Inflammatory macrophage (primary cell): ENCODE results near the gene AMDHD2.

Experiments
- DNase-seq, 2 donors: peaks; one replicate each; pipeline ENCODE4 v3.0.0-alpha.2; 2020 to 2022

AMDHD2 gene

DNA sequence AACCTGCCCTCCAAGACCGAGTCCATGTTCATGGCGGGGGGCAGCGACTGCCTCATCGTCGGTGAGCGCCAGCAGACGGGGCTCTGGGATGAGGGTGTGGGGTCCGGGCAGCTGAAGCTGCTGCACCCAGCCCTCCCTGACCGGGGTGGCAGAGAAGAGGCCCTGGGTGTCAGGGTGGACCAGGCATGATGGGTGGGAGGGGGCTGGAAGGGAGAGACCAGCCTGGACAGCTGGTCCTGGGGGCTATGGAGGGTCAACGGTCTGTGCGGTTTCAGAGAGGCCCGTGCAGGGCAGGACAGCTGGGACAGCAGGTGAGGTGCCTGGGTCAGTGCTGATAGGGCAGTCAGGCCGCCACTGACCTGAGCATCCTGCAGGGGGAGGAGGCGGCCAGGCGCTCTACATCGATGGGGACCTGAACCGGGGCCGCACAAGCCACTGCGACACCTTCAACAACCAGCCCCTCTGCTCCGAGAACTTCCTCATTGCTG lies 19.7 kb upstream of the AMDHD2 start:
- no peak for DNase-seq

DNA sequence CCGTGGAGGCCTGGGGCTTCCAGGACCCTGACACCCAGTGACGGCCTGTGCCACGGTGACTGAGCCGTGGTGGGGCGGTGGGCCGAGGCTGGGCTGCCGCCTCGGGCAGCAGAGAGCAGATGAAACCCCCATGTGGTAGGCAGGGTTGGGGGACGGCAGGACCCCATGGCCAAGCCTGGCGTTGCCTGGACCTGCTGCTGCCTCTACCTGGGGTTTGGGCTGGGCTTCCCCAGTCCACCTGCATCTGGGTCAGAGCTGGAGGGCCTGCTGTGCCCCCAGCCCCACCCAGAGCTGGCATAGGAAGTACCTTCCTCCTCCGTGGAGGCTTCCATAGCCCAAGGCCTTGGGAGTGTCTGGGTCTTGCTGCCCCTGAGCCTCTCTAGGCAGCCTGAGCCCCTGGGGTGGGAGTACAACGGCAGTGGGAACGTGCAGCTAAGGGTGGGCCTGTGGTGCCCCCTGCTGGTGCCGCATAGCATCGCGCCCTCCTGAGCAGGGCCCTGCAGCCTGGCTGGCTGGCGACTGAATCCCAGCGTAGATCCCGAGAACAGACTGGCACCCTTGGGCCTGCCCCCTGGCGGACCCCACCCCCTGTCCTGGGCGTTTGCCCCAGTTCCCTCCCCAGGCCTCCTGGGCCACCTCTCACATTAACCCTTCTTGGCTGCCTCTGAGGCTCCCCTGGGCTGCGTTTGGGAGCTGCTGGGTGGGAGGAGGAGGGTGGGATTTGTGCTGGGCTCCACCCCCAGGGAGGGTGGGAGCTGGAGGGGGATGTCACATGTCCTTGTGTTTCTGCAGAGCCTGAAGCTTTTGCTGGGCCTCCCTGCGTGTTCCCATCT lies 19.0 kb upstream of the AMDHD2 start:
- DNase-seq, result peak; percentile 87

DNA sequence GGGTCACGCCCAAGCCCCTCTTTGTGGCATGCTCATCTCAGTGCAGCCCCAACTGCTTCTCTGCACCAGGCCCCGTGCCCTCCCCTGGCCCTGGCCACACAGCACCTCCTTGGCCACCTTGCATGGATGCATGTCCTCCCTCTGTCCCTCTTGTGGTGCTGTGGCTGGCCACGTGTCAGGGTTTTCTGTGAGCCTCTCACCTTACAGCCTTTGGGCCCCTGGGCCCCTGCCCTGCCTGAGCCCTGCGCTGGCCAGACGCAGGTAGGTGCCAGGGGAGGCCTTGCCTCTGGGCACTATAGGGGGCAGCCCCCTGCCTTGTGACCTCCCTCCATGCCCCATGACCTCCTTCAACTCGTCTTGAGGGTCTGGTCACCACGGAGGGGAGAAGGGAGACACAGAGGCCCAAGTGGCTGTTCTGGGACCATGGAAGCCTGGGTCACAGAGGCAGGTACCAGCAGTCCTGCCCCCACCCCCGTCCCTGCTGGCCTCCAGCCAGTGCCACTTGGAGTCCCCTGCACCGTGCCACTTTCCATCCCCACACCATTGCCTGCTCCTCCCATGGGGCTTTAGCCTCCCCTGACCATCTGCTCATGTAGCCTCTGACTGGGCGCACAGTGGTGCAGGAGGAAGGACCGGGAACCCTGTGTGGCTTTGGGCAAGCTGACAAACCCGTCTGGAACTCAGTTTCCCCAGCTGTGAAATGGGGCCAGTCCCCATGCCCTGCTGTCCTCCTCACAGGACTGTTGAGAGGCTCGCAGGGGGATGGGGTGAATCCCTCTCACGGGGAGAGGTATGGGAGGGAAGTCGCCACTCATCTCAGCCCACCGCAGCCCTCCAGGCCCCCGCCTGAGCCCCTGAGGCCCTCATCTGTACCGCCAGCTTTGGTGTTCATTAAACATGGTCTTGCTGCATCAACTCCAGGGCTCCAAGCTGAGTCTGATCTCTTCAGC lies 17.9 kb upstream of the AMDHD2 start:
- DNase-seq, result no peak

DNA sequence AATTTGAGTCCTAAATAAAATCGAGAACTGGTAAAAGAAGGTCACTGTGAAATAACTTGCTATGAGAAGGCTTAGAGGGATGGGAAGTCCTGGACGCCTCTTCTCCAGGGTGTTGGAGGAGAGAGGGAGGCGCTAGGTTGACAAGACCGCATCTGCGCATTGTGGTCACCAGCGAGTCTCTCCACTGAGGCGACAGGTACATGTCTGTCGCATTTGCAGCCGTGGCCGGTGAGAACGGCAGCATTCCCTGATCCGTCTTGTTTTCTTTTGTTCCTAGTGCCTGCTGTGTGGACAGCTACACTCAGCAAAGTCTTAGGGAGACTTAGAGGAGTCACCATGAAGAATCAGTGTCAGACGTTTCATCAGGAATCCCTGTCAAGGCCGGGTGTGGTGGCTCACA lies 14.5 kb upstream of the AMDHD2 start:
- DNase-seq, result no peak

DNA sequence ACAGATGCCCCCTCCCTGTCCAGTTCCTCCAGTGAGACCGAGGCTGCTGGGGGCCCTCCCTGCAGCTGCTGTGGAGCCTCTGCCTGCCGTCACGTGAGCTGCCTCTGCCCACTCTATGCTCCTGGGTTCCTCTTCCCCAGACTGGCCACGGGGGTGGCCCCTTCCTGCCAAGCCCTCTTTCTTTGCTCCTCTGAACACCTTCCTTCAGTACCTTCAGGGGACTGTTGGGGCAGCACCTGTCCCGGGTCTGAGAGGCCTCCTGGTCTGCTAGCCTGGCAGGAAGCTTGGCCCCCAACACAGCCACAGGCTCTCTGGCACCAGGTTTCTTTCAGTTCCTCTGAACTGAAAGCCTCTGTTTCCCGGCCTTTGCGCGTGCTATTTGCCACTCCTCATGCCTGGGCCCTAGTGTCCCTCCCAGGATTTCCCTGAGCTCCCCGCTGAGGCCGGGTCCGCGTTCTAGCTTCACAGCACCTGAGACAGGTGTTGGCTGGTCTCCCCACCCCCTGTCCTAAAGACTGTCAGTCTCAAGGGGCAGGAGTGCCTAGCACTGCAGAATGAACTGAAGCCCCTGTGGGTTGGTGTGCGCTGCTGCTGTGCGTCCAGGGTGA lies 13.0 kb upstream of the AMDHD2 start:
- peak; percentile 83 to 90 for DNase-seq

DNA sequence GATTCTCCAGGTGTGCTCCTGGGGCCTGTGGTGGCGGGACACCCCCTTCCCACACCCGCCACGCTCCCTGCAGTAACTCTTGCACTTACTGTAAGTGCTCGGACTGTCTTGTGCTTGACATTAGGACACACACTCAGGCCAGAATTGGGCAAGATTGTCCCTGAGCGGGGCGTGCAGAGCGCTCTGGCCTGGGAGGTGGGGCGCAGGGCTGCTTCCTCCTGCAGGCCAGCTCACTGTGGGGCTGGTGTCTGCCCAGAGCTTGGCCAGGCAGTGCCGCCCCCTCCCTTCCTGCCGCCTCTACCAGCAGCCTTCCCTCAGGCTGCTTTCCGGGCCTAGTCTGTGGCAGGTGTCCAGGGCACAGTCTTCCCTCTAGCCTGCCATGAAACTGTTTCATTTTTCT lies 12.5 kb upstream of the AMDHD2 start:
- DNase-seq, result peak; percentile 95 to 96

DNA sequence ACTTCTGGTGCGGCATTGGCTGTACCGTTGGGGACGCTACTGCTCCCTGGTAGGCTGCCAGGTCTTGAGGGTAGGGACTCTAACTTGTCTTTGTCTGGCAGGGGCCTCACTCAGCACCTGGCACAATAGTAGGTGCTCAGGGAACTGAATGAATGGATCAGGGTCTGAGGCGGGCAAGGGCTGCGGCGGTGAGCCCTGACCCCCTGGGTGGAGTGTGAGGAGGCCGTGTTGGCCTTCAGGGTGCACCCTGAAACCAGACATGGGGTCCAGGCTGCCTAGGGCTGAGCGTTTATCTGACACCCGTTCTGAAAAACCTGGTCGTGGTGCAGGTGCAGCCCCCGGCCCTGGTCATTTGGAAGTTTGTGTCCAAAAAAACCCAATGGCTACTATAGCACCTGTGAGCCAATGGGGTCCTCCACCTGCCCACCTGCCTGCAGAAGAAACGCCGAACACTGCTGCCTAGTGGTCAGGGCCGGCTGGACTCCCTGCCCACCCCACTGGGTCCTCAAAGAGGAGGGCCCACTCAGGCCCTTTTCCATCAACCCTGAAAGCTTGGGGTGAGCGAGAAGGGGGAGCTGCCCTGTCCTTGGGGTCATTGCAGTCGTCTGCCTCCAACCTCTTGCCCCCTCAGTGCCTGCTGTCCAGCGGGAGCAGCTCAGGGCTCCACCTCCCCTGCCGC lies 11.3 kb upstream of the AMDHD2 start:
- no peak for DNase-seq

DNA sequence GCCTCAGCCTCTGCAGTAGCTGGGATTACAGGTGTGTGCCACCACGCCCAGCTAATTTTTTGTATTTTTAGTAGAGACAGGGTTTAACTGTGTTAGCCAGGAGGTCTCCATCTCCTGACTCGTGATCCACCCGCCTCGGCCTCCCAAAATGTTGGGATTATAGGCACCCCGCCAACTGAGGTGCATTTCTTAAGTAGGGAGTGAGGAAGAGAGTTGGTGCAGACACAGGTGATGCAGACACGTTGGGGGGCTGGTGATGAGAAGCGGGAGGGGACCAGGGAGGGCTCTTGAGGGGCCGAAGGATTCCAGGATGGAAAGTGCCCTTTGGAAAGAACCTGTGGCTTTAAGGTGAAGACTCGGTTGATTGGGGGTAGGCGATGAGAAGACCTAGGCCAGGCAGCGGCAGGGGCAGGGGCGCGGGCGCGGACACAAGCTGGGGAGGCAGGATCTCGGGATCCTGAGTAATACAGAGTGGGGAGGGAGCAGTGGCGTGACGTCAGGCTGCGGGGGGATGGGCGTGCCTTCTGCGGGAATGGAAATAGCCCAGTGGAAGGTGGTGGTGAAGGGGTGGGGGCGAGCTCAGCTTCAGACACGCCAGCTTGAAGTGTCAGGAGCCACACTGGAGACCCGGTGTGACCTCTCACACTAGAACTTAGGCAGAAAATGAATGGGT lies 8.9 kb upstream of the AMDHD2 start:
- peak; percentile 42 to 71 for DNase-seq

DNA sequence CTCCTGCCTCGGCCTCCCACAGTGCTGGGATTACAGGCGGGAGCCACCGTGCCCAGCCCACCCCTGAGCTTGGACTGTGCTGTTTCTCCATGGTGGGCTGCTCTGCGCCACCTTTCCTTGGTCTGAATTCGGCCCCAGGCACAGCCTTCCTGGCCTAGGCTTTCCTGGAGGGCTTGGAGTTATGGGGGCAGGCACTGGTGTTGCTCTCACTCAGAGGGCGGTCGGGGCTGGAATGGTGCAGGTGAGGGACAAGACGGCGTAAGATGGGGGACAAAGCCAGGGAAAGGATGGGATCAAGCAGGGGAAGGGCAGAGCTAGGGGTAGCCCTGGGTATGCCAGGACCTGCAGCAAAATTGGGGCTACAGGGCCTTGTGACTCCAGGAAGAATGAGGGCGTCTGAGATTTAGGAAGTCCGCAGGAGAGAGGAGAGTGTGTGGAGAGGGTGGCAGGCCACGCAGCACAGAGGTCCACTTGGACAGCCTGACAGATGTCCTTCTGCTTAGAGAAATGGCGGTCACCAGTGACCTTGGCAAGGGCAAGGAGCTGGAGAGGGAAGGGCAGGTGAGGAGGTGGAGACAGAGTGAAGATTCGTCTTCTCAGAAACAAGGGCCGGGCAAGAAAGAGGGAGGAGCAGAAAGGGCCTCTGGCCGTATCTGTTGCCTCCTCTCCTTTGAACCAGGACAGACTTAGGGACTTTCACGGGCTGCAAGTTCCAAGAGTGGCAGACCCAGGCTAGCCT lies 8.0 kb upstream of the AMDHD2 start:
- no peak for DNase-seq

DNA sequence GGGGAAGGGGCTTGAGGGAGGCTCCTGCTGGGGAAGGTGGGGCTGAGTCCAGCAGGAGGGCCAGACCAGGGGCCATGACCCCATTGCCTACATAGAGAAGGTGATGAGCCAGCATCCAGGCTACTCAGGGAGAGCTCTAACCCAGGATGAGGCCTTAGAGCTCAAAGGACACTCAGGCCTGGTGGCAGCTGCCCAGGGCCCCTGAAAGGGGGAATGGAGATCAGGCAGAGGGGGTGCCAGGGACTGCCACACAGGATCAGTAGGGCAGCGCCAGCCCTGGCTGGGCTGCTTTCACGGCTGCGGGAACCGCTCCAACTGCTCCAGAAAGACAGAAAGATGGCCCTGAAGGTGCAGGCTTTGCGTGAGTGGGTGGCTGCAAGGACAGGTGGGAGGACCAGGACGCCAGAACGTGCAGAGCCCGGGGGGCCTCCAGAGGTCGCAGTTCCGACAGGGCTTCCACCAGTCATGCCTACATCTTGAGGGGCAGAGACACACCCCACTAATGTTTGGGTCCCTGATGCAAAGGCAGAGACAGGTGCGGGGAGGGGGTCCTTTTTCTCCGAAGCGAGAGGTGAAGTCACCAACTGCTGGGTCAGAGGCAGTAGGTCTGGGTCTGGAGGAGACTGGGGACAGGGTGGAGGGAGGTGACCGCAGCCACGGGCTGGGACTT lies 7.3 kb upstream of the AMDHD2 start:
- DNase-seq, result no peak

DNA sequence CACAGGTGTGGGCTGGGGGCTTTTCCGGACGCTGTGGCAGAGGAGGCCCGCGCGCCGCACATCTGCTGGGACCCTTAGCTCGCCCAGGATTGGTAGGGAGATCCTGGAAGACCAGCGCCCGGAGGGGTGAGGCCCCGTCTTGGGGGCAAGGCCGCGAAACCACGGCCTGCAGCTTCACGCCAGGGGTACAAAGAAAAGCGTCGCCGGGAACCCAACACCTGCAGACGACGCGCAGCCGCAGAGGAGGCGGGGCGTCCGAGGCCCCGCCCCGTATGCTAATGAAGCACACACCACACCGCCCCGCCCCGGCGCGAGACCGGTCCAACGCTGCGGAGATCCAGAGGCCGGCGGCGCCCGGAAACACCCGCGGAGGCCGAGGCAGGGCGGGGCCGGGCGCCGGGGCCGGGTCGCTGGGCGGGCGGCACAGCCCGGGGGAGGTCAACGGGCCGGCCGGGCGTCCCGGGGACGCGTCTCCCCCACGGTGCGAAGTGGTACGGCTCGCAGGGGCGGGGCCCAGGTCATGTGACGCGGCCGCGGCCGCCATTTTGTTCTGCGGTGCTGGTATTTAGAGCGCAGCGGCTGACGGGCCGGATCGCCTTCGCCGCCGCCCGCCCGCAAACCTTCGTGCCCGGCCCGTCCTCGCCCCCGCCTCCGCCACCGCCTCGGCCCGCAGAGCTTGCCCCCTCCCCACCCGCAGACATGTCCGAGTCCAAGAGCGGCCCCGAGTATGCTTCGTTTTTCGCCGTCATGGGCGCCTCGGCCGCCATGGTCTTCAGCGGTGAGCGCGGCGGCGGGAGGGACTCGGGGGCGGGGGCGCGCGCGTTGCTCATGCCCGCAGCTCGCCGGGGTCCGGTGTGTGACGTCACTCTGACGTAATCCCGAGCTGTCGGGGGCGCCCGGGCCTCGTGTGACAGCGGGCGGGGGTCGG lies 6.5 kb upstream of the AMDHD2 start, which contains the start of gene ATP6V0C:
TSS of gene ATP6V0C (plus strand) at position 548 of the 928 bp plus-strand sequence. CDS start at position 700, 152 bp downstream.
- DNase-seq, result peak; percentile 93

DNA sequence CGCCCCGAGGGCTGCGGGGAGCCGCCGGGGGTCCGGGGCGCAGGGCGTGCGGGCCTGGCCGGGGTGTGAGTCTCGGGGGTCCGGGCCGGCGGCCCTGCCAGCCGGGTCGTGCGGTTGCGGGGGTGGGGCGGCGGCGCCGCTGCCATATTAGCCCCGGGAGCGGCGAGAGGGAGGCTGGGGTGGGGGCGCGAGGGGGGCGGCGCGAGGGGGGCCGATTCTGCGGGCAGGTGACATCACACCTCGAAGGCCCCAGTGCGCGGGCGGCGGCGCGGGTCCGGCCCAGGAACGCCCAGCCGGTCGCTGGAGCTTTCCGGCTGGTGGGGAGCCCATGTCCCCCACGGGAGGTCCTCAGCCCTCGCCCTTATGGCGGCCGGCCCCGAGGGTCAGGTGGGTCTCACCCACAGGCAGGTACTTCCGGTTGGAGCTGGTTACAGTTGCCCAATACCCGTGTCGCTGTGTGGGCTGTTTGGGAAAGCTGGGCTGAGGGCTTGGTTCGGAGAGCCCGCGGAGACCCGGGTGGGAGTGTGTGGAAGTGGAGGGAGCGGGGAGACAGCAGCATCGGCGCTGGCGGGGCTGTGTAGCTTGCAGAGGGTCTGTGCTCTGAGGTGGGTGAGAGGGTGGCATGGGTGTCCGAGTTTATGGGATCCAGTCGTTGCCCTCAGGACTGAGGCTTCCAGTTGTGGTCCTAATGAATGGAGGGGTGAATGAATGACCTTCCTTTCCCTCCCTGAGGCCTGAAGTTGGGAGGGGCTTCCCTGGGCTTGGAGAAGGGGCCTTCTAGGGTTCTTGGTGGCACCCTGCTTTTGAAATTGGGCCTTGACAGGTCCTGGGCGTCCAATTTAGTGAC lies 5.6 kb upstream of the AMDHD2 start:
- peak; percentile 39 to 74 for DNase-seq

DNA sequence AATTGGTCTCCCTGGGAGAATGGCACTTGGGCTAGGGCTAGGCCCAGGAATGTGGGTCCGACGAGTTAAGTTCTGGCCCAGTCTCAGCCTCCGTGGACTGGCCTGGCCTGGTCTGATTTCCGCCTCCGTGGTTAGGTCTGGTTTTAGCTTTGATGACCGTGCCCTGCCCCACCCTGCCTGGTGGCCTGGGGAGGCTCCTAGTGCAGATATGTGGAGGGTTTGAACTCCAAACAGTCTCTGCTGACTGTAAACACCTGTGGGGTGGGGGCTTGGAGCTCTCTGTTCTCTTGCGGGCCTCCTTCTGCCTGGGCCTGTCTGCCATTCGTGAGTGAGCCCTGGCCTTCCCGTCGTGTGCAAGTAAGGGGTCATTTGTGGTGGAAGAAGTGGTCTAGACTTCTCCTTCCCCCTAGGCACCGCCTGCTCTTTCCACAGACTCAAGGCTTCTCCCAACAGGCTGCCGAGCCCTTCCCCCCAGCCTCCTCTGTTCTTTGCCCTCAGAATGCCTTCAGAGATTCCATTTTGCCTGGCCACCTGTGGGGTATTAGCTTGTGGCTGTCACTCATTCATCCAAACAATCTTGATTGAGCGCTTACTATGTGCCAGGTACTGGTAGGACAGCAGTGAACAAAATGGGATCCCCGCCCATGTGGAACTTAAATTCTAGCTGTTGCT lies 4.9 kb upstream of the AMDHD2 start:
- DNase-seq, result peak; percentile 76 to 82

DNA sequence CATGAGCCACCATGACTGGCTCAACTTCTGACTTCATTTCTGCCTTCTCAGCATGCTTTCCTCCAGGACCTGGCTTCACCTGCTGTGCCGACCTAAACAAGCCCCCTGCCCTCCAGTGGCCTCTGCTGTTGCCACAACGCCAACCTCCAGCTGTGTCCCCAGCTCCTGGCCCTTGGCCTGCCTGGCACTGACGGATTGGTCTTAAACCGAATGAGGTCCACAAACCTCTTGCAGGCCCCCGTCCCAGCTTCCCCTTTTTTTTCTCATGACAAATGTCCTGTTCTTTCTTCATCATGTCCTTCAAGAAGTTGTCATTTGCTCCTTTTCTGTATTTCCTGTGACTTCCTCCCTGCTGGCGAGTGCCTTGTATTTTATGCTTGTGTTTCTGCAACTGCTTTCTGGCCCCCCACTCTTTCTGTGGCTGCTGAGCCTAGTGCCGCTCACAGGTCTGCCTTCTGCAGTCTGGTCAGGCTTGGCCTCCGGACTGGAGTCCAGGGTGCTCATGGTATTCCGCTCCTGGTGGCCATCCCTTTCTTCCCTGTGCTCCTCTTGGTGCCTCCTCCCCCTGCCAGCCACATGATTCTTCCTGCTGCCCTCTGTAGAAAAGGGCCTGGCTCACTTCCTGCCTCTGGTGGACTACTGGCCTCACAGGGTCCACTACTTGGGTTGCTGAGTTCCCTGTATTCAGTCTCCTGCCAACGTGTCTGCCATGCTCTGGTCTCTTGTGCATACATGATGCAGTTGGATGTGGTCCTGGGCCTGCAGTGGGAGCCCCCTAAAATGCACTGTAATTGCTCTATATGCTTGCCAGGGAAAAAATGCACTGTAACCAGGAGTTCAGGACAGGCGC lies 3.6 kb upstream of the AMDHD2 start:
- DNase-seq, result peak; percentile 83 to 89

DNA sequence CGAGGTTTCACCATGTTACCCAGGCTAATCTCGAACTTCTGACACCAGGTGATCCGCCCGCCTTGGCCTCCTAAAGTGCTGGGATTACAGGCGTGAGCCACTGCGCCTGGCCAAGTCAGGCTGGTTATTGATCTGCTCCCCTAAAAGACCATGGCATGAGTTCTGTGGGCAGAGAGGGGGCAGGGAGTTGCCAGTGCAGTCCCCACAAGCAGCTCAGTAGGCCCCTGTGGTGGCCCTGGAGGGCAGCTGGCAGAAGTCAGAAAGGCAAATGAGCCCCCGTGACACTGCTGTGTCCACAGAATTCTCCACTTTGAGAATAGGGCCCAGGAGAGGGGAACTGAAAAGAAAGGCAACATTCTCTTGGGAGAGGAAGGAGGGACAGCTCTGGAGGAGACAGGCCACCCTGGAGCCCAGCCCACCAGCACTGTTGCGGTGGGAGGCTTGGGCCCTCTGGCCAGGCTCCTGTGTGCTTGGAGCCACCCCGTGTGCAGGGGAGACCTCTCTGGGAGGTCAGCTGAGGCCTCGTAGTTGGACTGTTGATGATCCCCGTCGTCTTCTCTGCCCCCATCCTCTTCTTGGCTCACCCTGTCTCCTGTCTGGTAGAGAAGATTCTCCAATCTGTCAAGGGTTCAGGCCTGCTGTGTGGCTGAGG lies 2.1 kb upstream of the AMDHD2 start:
- DNase-seq, result no peak
